HG02938 (cell line): ENCODE measurements around the gene C1orf122.

Source experiments
- ATAC-seq: cut with Tn5 transposase; IDR thresholded peaks from one replicate; pipeline ENCODE4 v1.9.1; 2021; ENCODE audit warnings: mild to moderate bottlenecking, moderate library complexity; ENCODE audit not compliant: unreplicated experiment

Gene C1orf122

GRCh38 chr1:37844536-37844935, 36.9 kb downstream of the C1orf122 start:
- no peak for ATAC-seq

GRCh38 chr1:37845049-37845646, 37.6 kb downstream of the C1orf122 start:
- no peak for ATAC-seq

- ATAC-seq, result no peak
Measured at GRCh38 chr1:37845786-37846185, 38.2 kb downstream of the C1orf122 start.

- ATAC-seq, result no peak
Measured at GRCh38 chr1:37846647-37847339, 39.2 kb downstream of the C1orf122 start.

- ATAC-seq, result no peak
Measured at GRCh38 chr1:37849480-37849879, 41.9 kb downstream of the C1orf122 start.

GRCh38 chr1:37850352-37850955, 42.9 kb downstream of the C1orf122 start:
- ATAC-seq, result no peak

GRCh38 chr1:37851262-37851661, 43.7 kb downstream of the C1orf122 start:
- no peak for ATAC-seq

- ATAC-seq, result no peak
Measured at GRCh38 chr1:37851782-37852210, 44.2 kb downstream of the C1orf122 start.

- no peak for ATAC-seq
Measured at GRCh38 chr1:37853157-37853556, 45.6 kb downstream of the C1orf122 start.

- no peak for ATAC-seq
Measured at GRCh38 chr1:37854406-37854805, 46.8 kb downstream of the C1orf122 start.
